BJ (cell line): ENCODE measurements around the gene HES7. TPM values are rescaled to one million over a fixed set of nuclear protein-coding genes. Genes with fewer than 3 reads are reported as not detected.

Source experiments
- CTCF ChIA-PET: fragments of 350-600 bp; formaldehyde crosslinking; extraction: SDS; loops from one replicate; lab custom pipeline; 2021; ENCODE audit warnings: antibody characterized with exemption, inconsistent platforms; lab: Yijun Ruan, JAX
- POLR2A ChIA-PET: fragments of 300-600 bp; sonication (Branson Sonifier 250); formaldehyde crosslinking; extraction: SDS; loops from one replicate; lab custom pipeline; 2021; ENCODE audit warnings: antibody characterized with exemption; lab: Charles Lee
- DNase-seq: peaks from one replicate; pipeline ENCODE4 v3.0.0-alpha.2; 2011; ENCODE audit warnings: low read depth
- H3K27me3 ChIP-seq: 2 replicates; pipeline ENCODE4 v1.6.0; 2011; ENCODE audit warnings: low read length; ENCODE audit not compliant: control insufficient read depth, insufficient read depth
- H3K36me3 ChIP-seq: 2 replicates; pipeline ENCODE4 v1.5.1; 2011; ENCODE audit warnings: low read length; ENCODE audit not compliant: control insufficient read depth, insufficient read depth
- H3K4me3 ChIP-seq: 2 replicates; pipeline ENCODE4 v1.5.1; 2011; ENCODE audit warnings: low read depth, mild to moderate bottlenecking, control low read depth, low read length
- polyA plus RNA-seq: library from polyadenylated mRNA; depleted of rRNA; stranded (reverse); fragments of >200 nt; gene quantifications from 2 replicates; pipeline ENCODE4 v1.2.3, GENCODE V29; 2011
- TF ChIP-seq, protein P1 (sequence below): IDR thresholded peaks from 2 replicates; pipeline ENCODE4 v1.5.1; 2011; ENCODE audit warnings: low read depth, mild to moderate bottlenecking, control low read depth, inconsistent platforms, low read length, moderate library complexity; ENCODE audit not compliant: insufficient read depth

The HES7 gene
- polyA plus RNA-seq, 1 experiment, result not detected

DNA sequence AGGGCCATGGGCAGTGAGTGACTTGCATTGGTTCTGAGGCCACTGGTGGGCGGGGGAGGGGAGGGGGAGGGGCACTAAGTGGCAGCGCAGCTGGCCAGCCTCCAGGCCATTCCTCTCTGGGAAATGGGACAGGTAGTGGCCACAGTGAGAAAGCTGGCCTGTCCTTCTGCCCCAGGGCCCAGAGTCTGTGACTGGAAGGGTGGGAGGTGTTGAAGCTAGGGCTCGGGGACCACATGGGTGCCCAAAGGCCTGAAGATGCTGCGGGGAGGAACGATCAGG is 36.0 kb downstream of the HES7 start:
- ChIA-PET CTCF (interaction anchor here (1.5 to 10.0 kb wide), 3 partner anchors 14 to 46 kb away, joined by 3 to 183 read pairs (median 42); no protein-coding TSS in a partner anchor), POLR2A (no interaction called here)
- peaks cover 29% of the 10 kb centered on the region for H3K27me3 ChIP-seq
- TF ChIP-seq, protein P1, sequence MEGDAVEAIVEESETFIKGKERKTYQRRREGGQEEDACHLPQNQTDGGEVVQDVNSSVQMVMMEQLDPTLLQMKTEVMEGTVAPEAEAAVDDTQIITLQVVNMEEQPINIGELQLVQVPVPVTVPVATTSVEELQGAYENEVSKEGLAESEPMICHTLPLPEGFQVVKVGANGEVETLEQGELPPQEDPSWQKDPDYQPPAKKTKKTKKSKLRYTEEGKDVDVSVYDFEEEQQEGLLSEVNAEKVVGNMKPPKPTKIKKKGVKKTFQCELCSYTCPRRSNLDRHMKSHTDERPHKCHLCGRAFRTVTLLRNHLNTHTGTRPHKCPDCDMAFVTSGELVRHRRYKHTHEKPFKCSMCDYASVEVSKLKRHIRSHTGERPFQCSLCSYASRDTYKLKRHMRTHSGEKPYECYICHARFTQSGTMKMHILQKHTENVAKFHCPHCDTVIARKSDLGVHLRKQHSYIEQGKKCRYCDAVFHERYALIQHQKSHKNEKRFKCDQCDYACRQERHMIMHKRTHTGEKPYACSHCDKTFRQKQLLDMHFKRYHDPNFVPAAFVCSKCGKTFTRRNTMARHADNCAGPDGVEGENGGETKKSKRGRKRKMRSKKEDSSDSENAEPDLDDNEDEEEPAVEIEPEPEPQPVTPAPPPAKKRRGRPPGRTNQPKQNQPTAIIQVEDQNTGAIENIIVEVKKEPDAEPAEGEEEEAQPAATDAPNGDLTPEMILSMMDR, result no peak
- H3K36me3 ChIP-seq, result no peaks in the 10 kb centered on the region
- no peak for DNase-seq
- no peak overlapping the region for H3K4me3 ChIP-seq

DNA sequence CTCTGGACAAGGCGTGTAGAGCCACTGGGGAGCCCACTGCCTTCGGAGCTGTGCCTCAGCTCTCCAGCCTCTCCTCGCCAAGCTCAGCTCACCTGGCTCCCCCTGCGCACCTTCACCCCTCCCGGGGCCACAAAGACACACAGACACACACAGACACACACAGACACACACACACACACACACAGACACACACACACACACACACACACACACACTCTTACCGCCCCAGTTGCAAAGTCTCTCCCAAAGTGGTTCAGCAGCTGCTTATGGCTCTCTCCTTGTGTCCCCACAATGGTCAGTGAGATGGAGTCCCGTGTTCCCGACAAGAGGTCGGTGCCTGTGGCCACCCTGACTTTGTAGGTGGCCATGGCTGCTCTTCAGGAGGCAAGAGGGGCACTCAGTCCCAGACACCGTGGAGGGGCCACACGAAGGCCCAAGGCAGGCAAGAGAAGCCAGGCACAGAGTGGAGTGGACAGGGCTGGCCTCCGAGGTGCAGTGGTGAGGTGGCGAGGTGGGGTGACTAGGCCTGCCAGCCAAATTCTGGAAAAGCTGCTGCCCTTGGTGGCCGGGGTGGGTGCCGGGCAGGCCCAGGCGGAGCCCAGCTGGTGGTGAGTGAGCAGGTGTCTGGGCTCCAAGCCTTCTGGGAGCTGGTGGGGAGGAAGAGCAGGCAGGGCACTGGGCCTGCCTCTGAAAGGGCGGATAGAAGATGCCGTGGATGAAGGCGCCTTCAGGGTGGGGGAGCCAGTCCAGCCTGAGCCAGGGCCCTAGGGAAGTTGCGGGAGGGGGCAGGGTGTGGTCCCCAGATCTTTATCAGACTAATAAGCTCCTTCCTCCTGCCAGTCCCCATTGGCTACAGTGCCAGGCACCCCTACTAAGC is 36.6 kb downstream of the HES7 start, which contains the start of gene ALOX12B:
Gene ALOX12B (minus strand): TSS at position 642 of the 877 bp plus-strand sequence. CDS start 274 bp downstream, at position 368.
- CTCF ChIA-PET, result interaction anchor here (0.7 to 10.0 kb wide), 5 partner anchors 14 to 135 kb away, joined by 3 to 183 read pairs (median 4); no protein-coding TSS in a partner anchor
- TF ChIP-seq, protein P1, result no peak
- no peaks in the 10 kb centered on the region for H3K36me3 ChIP-seq
- peaks cover 28% of the 10 kb centered on the region for H3K27me3 ChIP-seq
- POLR2A ChIA-PET, result no interaction called here
- no peak for DNase-seq
- H3K4me3 ChIP-seq, result no peak within 1 kb of the TSS

DNA sequence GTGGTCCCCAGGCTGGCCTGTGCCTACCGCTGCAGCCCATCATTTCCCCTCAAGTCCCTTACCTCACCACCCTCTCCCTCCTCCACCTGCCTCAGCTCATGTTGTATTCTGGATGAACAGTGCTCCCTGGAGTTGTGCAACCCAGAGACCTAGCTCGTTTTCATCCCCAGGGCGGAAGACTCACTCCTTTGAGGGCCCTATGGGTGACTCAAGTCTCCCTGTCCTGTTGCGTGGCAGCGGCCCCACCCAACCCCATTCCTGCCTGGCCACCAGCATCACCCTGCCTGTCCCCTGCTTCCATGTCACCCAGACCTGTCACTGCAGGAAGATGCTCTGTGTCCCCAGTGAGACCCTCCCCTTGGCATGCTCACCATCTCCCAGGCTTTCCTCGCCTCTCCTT is 39.7 kb downstream of the HES7 start:
- ChIA-PET CTCF (interaction anchor here (0.7 to 5.9 kb wide), 7 partner anchors 9 to 450 kb away, joined by 3 to 42 read pairs (median 6); no protein-coding TSS in a partner anchor), POLR2A (no interaction called here)
- Histone ChIP-seq H3K4me3 (no peak overlapping the region), H3K36me3 (no peaks in the 10 kb centered on the region), H3K27me3 (peaks cover 18% of the 10 kb centered on the region)
- DNase-seq, result no peak
- TF ChIP-seq, protein P1, result no peak

DNA sequence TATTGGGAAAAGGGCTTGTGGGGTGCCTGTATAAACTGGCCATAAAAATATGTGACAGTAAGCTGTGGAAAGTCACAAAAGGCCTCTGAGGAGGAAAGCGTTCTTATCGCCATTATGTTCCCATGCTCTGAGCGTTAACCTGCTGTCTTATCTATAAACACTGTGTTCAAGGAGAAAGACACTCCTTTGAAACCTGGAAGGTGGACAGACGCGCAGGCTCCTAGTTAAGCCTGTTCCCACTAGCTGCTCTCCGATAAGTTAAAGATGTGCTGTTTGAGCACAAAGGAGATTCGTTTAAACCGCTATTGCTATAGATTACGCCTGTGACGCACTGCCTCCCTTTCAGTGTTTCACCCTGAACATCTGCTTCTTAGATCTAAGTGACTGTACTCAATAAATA is 41.6 kb downstream of the HES7 start:
- TF ChIP-seq, protein P1, result no peak
- CTCF ChIA-PET, result interaction anchor here (3.0 to 5.9 kb wide), 3 partner anchors 9 to 22 kb away, joined by 14 to 42 read pairs (median 33); no protein-coding TSS in a partner anchor
- POLR2A ChIA-PET, result no interaction called here
- H3K4me3 ChIP-seq, result no peak overlapping the region
- DNase-seq, result no peak
- no peaks in the 10 kb centered on the region for H3K36me3 ChIP-seq
- H3K27me3 ChIP-seq, result peaks cover 19% of the 10 kb centered on the region

DNA sequence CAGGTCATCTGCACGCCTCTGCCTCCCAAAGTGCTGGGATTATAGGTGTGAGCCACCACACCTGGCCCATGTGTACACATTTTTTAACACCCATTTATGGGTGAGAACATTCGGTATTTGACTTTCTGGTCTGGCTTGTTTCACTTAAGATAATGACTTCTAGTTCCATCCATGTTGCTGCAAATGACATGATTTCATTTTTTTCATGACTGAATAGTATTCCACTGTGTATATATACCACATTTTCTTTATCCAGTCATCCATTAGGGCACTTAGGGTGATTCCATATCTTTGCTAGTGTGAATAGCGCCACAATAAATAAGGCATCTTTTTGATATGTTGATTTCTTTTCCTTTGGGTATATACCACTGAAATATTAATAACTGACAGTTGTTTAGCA is 42.0 kb downstream of the HES7 start:
- DNase-seq, result no peak
- TF ChIP-seq, protein P1, result no peak
- ChIA-PET CTCF (interaction anchor here (4.8 kb wide), 1 partner anchor 11 kb away, joined by 33 read pairs; no protein-coding TSS in a partner anchor), POLR2A (no interaction called here)
- Histone ChIP-seq H3K27me3 (peaks cover 22% of the 10 kb centered on the region), H3K36me3 (no peaks in the 10 kb centered on the region), H3K4me3 (no peak overlapping the region)
